Measurements from ENCODE around the gene GRPEL1. TPM values are rescaled to one million over a fixed set of nuclear protein-coding genes. Genes with fewer than 3 reads are reported as not detected.

Gene GRPEL1
- total and polyA plus RNA-seq, 2 of the 13 experiments (the other 11 are each of a cell fraction or from before 2014, with no cell fraction given), result 32.3 to 141 TPM

DNA sequence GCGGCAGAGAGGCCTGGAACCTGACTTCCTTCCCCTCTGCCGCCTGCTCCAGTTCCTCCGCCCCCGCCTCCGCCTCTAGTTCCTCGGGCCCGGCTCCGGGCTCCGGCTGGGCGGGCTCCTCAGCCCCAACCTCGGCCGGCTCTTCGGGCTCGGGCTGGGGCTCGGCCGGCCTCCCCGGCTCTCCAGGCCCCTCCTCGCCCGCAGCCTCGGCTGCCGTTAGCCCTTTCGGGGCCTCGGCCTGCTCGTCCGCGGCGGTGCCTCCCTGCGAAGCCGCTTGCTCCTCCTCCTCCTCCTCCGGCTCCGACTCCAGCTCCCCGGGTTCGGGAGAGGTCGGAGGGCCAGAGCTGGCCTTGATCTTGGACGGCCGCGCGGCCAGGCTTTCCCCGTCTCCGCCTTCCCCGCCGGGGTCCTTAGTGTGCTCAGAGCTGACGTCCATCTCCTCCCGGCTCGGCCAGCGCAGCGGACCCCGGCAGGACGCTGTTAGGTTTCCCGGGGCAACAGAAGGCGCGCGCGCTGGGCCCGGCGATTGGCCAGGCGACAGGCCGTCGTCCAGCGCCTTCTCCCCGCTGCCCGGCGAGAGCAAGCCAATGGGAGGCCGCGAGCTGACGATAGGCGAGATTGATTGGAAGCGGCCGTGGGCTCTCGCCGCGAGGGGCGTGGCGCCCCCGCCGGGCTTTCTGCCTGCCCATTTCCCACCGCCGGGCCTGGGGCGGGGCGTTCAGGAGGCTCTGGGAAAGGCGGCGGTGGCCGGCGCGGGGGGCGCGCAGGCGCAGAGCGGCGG is 25.2 kb downstream of the GRPEL1 start (continued):
- TF ChIP-seq MED1 (CRISPR knock-in tag; IDR thresholded peaks at IDR 0.05) (no peak), JDP2 (CRISPR knock-in tag; IDR thresholded peaks at IDR 0.05; ENCODE audit: borderline replicate concordance) (no peak), ZNF460 (CRISPR knock-in tag; IDR thresholded peaks at IDR 0.05; ENCODE audit: borderline replicate concordance) (no peak), CREBL2 (CRISPR knock-in tag; IDR thresholded peaks at IDR 0.05; ENCODE audit: borderline replicate concordance) (no peak), ZNF274 (CRISPR knock-in tag; IDR thresholded peaks at IDR 0.05) (no peak), ZSCAN25 (CRISPR knock-in tag; IDR thresholded peaks at IDR 0.05) (no peak), RNF2 (conservative IDR thresholded peaks at IDR 0.05; ENCODE audit: low read depth) (peak; percentile 57; the same call in 1 of the 2 replicates), SPEN (CRISPR knock-in tag; IDR thresholded peaks at IDR 0.05; ENCODE audit: low read depth) (peak; percentile 42), IRX3 (CRISPR knock-in tag; IDR thresholded peaks at IDR 0.05; ENCODE audit: borderline replicate concordance, low read depth) (no peak), ZFP62 (CRISPR knock-in tag; IDR thresholded peaks at IDR 0.05) (no peak), ZFP36L2 (CRISPR knock-in tag; IDR thresholded peaks at IDR 0.05) (no peak), HES4 (CRISPR knock-in tag; IDR thresholded peaks at IDR 0.05; ENCODE audit: borderline replicate concordance) (peak; percentile 71), FOXA3 (CRISPR knock-in tag; IDR thresholded peaks at IDR 0.05) (no peak; the same call in 1 of the 2 replicates), ZNF792 (CRISPR knock-in tag; IDR thresholded peaks at IDR 0.05) (no peak), PCBP1 (IDR thresholded peaks at IDR 0.05; ENCODE audit: borderline replicate concordance, low read depth, low read length) (no peak), ZNF24 (IDR thresholded peaks at IDR 0.05) (no peak), TCF12 (IDR thresholded peaks at IDR 0.05) (no peak), TCF12 (CRISPR knock-in tag; IDR thresholded peaks at IDR 0.05) (no peak), ZNF329 (CRISPR knock-in tag; IDR thresholded peaks at IDR 0.05; ENCODE audit: low read depth) (no peak), KMT2A (CRISPR knock-in tag; IDR thresholded peaks at IDR 0.05) (0 out of 2 replicates have a peak, but pooled peaks have one; percentile 51)
- TF ChIP-seq, protein P1, sequence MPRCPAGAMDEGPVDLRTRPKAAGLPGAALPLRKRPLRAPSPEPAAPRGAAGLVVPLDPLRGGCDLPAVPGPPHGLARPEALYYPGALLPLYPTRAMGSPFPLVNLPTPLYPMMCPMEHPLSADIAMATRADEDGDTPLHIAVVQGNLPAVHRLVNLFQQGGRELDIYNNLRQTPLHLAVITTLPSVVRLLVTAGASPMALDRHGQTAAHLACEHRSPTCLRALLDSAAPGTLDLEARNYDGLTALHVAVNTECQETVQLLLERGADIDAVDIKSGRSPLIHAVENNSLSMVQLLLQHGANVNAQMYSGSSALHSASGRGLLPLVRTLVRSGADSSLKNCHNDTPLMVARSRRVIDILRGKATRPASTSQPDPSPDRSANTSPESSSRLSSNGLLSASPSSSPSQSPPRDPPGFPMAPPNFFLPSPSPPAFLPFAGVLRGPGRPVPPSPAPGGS (CRISPR knock-in tag; IDR thresholded peaks at IDR 0.05), result peak; percentile 45; the same call in 1 of the 2 replicates
- TF ChIP-seq, protein P2, sequence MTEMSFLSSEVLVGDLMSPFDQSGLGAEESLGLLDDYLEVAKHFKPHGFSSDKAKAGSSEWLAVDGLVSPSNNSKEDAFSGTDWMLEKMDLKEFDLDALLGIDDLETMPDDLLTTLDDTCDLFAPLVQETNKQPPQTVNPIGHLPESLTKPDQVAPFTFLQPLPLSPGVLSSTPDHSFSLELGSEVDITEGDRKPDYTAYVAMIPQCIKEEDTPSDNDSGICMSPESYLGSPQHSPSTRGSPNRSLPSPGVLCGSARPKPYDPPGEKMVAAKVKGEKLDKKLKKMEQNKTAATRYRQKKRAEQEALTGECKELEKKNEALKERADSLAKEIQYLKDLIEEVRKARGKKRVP (CRISPR knock-in tag; IDR thresholded peaks at IDR 0.05), result 0 out of 4 replicates have a peak, but pooled peaks of 1 of the 2 experiments have one; percentile 17

Measured in HepG2 (cell line).